Testis (tissue), 2 donors: ENCODE results near the gene SIX5.

Experiments
- POLR2A ChIP-seq: fragments of 450-650 bp; IDR thresholded peaks from one replicate; pipeline ENCODE4 v1.6.1; 2017; ENCODE audit warnings: antibody characterized with exemption, mild to moderate bottlenecking, moderate library complexity
- TF ChIP-seq, protein P1 (sequence below), 3 experiments: fragments of 450-650 bp in 2 of 3; fragments of 200-600 bp in 1 of 3; sonication (generic) in 1 of 3; IDR thresholded peaks; one replicate each; pipeline ENCODE4 v1.5.1; 2016 to 2019; ENCODE audit warnings: antibody characterized with exemption in 3 of 3, mild to moderate bottlenecking in 2 of 3, moderate library complexity in 1 of 3

DNA sequence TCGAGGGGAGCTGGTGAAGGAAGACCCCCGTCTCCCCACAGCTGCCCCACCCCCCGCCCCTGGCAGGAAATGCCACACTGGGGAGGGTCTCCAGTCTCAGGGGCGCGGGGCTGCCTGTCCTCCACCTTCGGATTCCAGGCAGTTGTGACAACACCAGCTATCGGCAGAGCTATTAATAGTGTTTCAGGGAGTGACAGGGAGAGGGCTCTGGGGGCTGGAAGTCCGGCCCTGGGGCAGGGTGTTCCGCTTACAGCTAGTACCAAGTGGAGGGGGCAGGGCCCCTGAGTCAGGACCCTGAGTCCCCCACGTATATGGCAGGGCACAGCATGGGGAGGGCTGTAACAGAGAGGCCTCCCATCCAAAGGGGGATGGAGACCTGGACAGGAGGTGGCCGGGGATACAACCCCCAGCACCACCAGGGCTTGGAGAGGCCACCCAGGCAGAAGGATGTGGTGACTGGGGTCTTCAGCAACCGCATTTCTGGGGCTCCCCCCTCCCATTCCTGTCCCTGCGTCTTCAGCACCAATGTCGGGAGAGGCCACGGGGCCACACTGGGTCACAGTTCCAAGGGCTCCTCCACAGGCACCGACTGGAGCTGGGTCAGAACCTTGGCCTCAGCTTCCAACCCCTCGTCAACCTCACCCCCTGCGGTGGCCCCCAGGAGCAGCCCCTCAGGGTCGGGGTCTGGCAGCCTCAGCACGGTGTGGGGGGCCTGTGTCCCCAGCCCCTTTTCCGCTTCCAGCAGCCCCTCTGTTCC, 3.9 kb downstream of the SIX5 start:
- TF ChIP-seq, protein P1, sequence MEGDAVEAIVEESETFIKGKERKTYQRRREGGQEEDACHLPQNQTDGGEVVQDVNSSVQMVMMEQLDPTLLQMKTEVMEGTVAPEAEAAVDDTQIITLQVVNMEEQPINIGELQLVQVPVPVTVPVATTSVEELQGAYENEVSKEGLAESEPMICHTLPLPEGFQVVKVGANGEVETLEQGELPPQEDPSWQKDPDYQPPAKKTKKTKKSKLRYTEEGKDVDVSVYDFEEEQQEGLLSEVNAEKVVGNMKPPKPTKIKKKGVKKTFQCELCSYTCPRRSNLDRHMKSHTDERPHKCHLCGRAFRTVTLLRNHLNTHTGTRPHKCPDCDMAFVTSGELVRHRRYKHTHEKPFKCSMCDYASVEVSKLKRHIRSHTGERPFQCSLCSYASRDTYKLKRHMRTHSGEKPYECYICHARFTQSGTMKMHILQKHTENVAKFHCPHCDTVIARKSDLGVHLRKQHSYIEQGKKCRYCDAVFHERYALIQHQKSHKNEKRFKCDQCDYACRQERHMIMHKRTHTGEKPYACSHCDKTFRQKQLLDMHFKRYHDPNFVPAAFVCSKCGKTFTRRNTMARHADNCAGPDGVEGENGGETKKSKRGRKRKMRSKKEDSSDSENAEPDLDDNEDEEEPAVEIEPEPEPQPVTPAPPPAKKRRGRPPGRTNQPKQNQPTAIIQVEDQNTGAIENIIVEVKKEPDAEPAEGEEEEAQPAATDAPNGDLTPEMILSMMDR (IDR thresholded peaks at IDR 0.05) = no peak
- no peak for TF ChIP-seq POLR2A
